ENCODE measurements around the gene SEC23A.
"Not testable (repeated sequence)": the region's sequence is repeated elsewhere in the genome, so short reads cannot be mapped to it uniquely, and the experiment has no call there.

Gene SEC23A

GRCh38 chr14:39102969-39103957 is at the start of gene SEC23A:
Gene SEC23A (minus strand): TSS chr14:39103235. CDS start chr14:39096118, 7,117 bp downstream.
- DNase-seq: peak; percentile 69 to 94 (median 87)
- intact Hi-C loops (cut with DNase I): no loop called here

GRCh38 chr14:39145266-39145966 is 42.4 kb upstream of the SEC23A start:
- DNase-seq: peak in 1 of 42 donors; percentile 30
- intact Hi-C loops (cut with DNase I): no loop called here

GRCh38 chr14:39143226-39143625 is 40.2 kb upstream of the SEC23A start:
- DNase-seq; intact Hi-C loops (cut with DNase I): not testable (repeated sequence)

- intact Hi-C loops (cut with DNase I): not testable (repeated sequence)
Observed at GRCh38 chr14:39141623-39142022, 38.6 kb upstream of the SEC23A start.

GRCh38 chr14:39140170-39140569 is 37.1 kb upstream of the SEC23A start:
- no peak for DNase-seq
- intact Hi-C loops (cut with DNase I): no loop called here

More at GRCh38 chr14:39141623-39142022, 38.6 kb upstream of the SEC23A start:
- DNase-seq: not testable (repeated sequence)

- intact Hi-C loops (cut with DNase I): no loop called here
- no peak for DNase-seq
Observed at GRCh38 chr14:39138440-39138839, 35.4 kb upstream of the SEC23A start.

- intact Hi-C loops (cut with DNase I); DNase-seq: not testable (repeated sequence)
Observed at GRCh38 chr14:39137835-39138234, 34.8 kb upstream of the SEC23A start.

- DNase-seq: no peak
- intact Hi-C loops (cut with DNase I): no loop called here
Observed at GRCh38 chr14:39122330-39123138, 19.5 kb upstream of the SEC23A start.

- peak; percentile 82 to 97 (median 94) for DNase-seq
- intact Hi-C loops (cut with DNase I): loop anchor here (5.0 kb wide), 2 partner anchors 53 to 318 kb away; partner anchors contain the start of gene FBXO33
Observed at GRCh38 chr14:39114073-39114838, 11.2 kb upstream of the SEC23A start, which contains the start of gene GEMIN2. Gene GEMIN2 (plus strand): TSS chr14:39114323. CDS start chr14:39114339, 16 bp downstream.

GRCh38 chr14:39113685-39114072 is 10.6 kb upstream of the SEC23A start:
- no peak for DNase-seq
- intact Hi-C loops (cut with DNase I): loop anchor here (5.0 kb wide), 2 partner anchors 54 to 319 kb away; partner anchors contain the start of gene FBXO33

GRCh38 chr14:39109893-39110715 is 7.1 kb upstream of the SEC23A start:
- DNase-seq: no peak
- intact Hi-C loops (cut with DNase I): loop anchor here (5.0 kb wide), 2 partner anchors 57 to 322 kb away; partner anchors contain the start of gene FBXO33

GRCh38 chr14:39108791-39109190 is 5.8 kb upstream of the SEC23A start:
- intact Hi-C loops (cut with DNase I): no loop called here
- no peak for DNase-seq

GRCh38 chr14:39107591-39107996 is 4.6 kb upstream of the SEC23A start:
- DNase-seq: no peak
- intact Hi-C loops (cut with DNase I): no loop called here

- DNase-seq; intact Hi-C loops (cut with DNase I): not testable (repeated sequence)
Observed at GRCh38 chr14:39104078-39104801, 1.2 kb upstream of the SEC23A start.

- intact Hi-C loops (cut with DNase I): no loop called here
Observed at GRCh38 chr14:39102265-39102968, 618 bp downstream of the SEC23A start.

GRCh38 chr14:39099748-39100147 is 3.3 kb downstream of the SEC23A start:
- intact Hi-C loops (cut with DNase I): no loop called here

More at GRCh38 chr14:39102265-39102968, 618 bp downstream of the SEC23A start:
- peak in 10 of 42 donors; percentile 5 to 41 (median 18) for DNase-seq

More at GRCh38 chr14:39099748-39100147, 3.3 kb downstream of the SEC23A start:
- DNase-seq: no peak

Measured in head of caudate nucleus (tissue), 42 donors.